Nephron progenitor cell (in vitro differentiated cells): ENCODE results near the gene CNTNAP5.

ENCODE experiments used
- DNase-seq: peaks from one replicate; pipeline ENCODE4 v3.0.0; 2021
- H3K27ac Mint-ChIP-seq: 2 replicates; pipeline ENCODE4 v1.8.0; 2021; ENCODE audit warnings: mild to moderate bottlenecking, moderate library complexity, mixed read lengths
- H3K27me3 Mint-ChIP-seq: 2 replicates; pipeline ENCODE4 v1.8.0; 2021; ENCODE audit warnings: mild to moderate bottlenecking, low read depth, mixed read lengths; ENCODE audit not compliant: poor library complexity
- H3K36me3 Mint-ChIP-seq: 2 replicates; pipeline ENCODE4 v1.8.0; 2021; ENCODE audit warnings: low read depth, mixed read lengths
- H3K4me1 Mint-ChIP-seq: 2 replicates; pipeline ENCODE4 v1.8.0; 2021; ENCODE audit warnings: mixed read lengths
- H3K4me3 Mint-ChIP-seq: 2 replicates; pipeline ENCODE4 v1.8.0; 2021; ENCODE audit warnings: mild to moderate bottlenecking, moderate library complexity, mixed read lengths
- H3K9me3 Mint-ChIP-seq: 2 replicates; pipeline ENCODE4 v1.8.0; 2021; ENCODE audit warnings: mild to moderate bottlenecking, moderate library complexity, mixed read lengths
- TF ChIP-seq, protein P1 (sequence below): fragments of 200-600 bp; sonication (generic); IDR thresholded peaks from 2 replicates; pipeline ENCODE4 v1.5.0; 2021; ENCODE audit warnings: antibody characterized with exemption

Gene CNTNAP5

DNA sequence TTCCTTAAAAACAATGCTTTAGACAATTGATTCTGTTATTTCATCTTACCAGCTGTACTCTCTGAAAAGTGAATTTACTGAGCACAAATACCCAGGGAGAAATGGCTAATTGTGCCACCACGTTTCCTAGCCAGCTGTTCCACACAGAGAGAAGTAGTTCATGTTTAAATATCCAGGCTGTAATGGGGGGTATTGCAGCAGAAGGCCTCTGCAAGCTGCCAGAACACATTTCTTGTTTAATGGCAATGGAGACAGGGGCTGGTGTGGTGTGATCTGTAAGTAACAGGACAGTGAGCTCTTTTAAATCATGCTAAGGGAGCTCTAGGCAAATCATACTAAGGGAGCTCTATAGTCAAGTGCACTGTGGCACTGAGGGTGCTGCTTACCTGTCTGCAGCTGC, 809.2 kb downstream of the CNTNAP5 start:
- DNase-seq, result no peak
- Mint-ChIP-seq H3K4me3 (no peak overlapping the region), H3K36me3 (no peaks in the 10 kb centered on the region), H3K27me3 (no peaks in the 10 kb centered on the region), H3K4me1 (no peaks in the 10 kb centered on the region), H3K9me3 (peaks cover 11% of the 10 kb centered on the region), H3K27ac (no peak overlapping the region)
- TF ChIP-seq, protein P1, sequence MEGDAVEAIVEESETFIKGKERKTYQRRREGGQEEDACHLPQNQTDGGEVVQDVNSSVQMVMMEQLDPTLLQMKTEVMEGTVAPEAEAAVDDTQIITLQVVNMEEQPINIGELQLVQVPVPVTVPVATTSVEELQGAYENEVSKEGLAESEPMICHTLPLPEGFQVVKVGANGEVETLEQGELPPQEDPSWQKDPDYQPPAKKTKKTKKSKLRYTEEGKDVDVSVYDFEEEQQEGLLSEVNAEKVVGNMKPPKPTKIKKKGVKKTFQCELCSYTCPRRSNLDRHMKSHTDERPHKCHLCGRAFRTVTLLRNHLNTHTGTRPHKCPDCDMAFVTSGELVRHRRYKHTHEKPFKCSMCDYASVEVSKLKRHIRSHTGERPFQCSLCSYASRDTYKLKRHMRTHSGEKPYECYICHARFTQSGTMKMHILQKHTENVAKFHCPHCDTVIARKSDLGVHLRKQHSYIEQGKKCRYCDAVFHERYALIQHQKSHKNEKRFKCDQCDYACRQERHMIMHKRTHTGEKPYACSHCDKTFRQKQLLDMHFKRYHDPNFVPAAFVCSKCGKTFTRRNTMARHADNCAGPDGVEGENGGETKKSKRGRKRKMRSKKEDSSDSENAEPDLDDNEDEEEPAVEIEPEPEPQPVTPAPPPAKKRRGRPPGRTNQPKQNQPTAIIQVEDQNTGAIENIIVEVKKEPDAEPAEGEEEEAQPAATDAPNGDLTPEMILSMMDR, result no peak

DNA sequence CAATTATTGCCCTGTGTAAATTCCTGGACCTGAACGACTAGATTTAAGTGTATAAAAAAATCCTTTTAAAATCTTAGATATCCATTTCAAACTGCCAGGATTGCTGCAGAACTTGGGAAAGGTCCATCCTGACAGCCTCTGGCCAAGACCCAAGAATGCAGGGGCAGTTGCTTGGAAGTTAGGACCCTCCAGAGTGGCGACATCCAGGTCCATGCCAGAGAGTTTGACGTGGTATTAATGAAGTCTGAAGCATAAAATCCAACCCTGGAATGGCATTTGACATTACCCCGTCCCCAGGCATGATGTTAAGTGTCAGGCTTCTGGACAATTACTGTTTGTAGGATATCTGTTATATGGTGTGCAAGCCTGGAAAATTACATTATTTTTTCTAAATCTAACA, 810.2 kb downstream of the CNTNAP5 start:
- DNase-seq, result no peak
- H3K4me1 Mint-ChIP-seq, result no peaks in the 10 kb centered on the region

DNA sequence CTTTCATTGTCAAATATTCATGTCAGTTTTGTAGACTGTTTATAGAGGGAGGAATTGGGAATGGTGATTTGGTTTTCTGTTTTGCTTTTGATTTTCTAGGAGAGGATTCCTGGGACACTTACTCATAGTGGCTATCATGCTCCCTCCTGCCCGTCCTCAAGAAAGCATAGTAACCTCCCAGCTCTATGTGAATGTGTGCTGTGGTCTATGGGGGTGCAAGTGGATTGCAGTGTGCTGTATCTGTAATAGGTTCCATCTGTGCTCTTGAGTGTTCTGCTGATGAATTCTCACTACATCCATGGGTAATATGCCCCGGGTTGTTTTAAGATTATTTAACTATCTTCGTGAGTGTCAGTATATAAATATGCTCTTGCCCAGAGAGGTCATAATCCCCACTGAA, 811.3 kb downstream of the CNTNAP5 start:
- no peak for DNase-seq
- H3K4me3 Mint-ChIP-seq, result no peak overlapping the region
- H3K9me3 Mint-ChIP-seq, result no peaks in the 10 kb centered on the region
- H3K4me1 Mint-ChIP-seq, result no peaks in the 10 kb centered on the region
- TF ChIP-seq, protein P1, result no peak
- no peaks in the 10 kb centered on the region for H3K27me3 Mint-ChIP-seq
- H3K27ac Mint-ChIP-seq, result no peak overlapping the region
- no peaks in the 10 kb centered on the region for H3K36me3 Mint-ChIP-seq

More for the DNA sequence above, 810.2 kb downstream of the CNTNAP5 start:
- H3K27me3 Mint-ChIP-seq, result no peaks in the 10 kb centered on the region
- TF ChIP-seq, protein P1, result no peak
- H3K36me3 Mint-ChIP-seq, result no peaks in the 10 kb centered on the region
- no peak overlapping the region for H3K4me3 Mint-ChIP-seq
- H3K9me3 Mint-ChIP-seq, result peaks cover 8% of the 10 kb centered on the region
- no peak overlapping the region for H3K27ac Mint-ChIP-seq

DNA sequence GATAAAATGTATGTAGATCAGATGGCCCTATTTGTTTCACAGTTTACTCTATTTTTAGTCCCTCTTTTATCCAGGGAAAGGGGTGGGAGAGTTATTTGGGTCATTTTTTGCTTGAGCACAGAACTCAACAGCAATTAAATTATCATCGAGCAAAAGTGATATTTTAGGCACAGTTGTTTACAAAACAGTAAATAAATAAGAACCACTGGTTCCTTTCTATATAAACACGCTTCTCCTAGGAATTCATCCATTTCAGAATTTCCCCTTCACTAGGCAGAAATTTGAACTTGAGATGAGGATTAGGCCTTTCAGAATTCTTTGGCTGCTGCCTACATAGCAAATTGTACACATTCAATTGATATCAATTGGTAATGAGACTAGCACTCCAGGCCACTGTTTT, 812.4 kb downstream of the CNTNAP5 start:
- Mint-ChIP-seq H3K36me3 (no peaks in the 10 kb centered on the region), H3K4me3 (no peak overlapping the region), H3K4me1 (no peaks in the 10 kb centered on the region), H3K9me3 (no peaks in the 10 kb centered on the region), H3K27ac (no peak overlapping the region), H3K27me3 (no peaks in the 10 kb centered on the region)
- TF ChIP-seq, protein P1, result no peak
- no peak for DNase-seq

DNA sequence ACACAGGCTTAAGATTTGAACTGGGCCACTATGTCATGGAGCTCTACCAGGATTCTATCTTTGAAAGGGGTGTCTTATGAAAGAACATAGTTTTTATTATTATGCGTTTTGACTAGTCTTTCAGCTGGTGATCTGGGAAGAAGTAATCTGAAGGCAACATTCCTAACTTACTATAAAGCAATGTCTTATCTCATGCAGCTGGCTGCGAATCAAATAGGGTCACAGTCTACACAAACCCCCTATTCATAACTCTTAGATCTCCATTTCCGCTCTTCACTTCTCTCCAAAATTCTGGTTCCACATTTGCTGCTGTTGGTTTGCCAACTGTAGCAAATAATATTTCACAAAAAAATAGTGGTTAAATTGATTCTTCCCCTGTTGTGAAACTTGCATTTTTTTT, 813.3 kb downstream of the CNTNAP5 start:
- Mint-ChIP-seq H3K27me3 (no peaks in the 10 kb centered on the region), H3K4me1 (no peaks in the 10 kb centered on the region), H3K9me3 (no peaks in the 10 kb centered on the region), H3K36me3 (no peaks in the 10 kb centered on the region), H3K4me3 (no peak overlapping the region), H3K27ac (no peak overlapping the region)
- TF ChIP-seq, protein P1, result no peak
- no peak for DNase-seq

DNA sequence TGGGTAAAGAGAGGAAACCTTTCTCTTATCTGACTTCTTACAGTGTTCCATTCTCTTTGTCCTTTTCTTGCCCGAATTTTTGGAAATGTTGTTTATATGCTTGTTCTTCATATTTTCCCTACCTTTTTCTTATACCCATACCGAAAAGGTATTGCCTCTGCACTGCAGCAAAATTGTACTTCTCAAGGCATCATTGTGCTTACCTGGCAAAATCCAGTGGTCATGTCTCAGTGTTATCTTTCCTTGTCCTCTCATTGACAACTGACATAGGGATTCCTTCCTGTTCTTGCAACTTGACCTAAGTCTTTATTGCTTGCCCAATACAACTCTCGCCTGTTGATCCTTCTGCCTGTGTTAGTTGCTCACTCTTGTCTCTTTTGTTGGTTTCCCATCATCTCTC, 842.2 kb downstream of the CNTNAP5 start:
- TF ChIP-seq, protein P1, result no peak
- Mint-ChIP-seq H3K27ac (no peak overlapping the region), H3K36me3 (no peaks in the 10 kb centered on the region), H3K4me1 (peaks cover 4% of the 10 kb centered on the region), H3K27me3 (no peaks in the 10 kb centered on the region), H3K4me3 (no peak overlapping the region), H3K9me3 (no peaks in the 10 kb centered on the region)
- no peak for DNase-seq
